Measurements from ENCODE around the gene LNX1. TPM values are rescaled to one million over a fixed set of nuclear protein-coding genes. Genes with fewer than 3 reads are reported as not detected.

LNX1 gene
- total and polyA plus RNA-seq, 2 donors (not counting 3 experiments of a cell fraction or from before 2014, with no cell fraction given) = 0.72 to 1.3 TPM

DNA sequence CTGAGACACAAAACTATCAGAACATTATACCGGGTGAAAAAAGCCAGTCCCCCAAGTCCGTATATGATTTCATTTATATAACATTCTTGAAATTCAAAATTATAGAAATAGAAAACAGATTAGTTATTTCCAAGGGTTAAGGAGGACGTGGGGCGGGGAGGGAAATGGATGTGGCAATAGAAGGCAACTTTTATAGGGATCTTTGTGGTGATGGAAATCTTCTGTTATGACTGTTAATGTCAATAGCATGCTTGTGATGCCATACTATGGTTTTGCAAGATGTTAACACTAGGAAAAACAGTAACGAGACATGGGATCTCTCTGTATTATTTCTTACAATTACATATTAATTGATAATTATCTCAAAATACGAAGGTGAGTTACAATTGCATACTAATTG, 96.4 kb downstream of the LNX1 start:
- Histone ChIP-seq H3K4me2 (ENCODE audit: insufficient read depth, low read length) (no peak overlapping the region), H3K9me1 (replicated peaks; ENCODE audit: control insufficient read depth, extremely low read depth, insufficient read depth, low read length) (no peaks in the 10 kb centered on the region), H3K9me3 (replicated peaks; ENCODE audit: control insufficient read depth, insufficient read depth, low read length) (no peaks in the 10 kb centered on the region), H3K27me3 (ENCODE audit: control insufficient read depth in 2 of 2, insufficient read depth in 2 of 2, low read length in 2 of 2) (no peaks in the 10 kb centered on the region), H3K27ac (ENCODE audit: insufficient read depth, low read depth, low read length) (no peak overlapping the region), H3K4me3 (replicated peaks in 1 of 3; ENCODE audit: insufficient read depth in 1 of 3, low read depth in 1 of 3, low read length in 3 of 3) (no peak overlapping the region), H3K79me2 (ENCODE audit: control insufficient read depth, insufficient read depth, low read length) (no peaks in the 10 kb centered on the region), H2AFZ (ENCODE audit: low read depth, low read length) (no peak overlapping the region), H4K20me1 (replicated peaks; ENCODE audit: control insufficient read depth, extremely low read depth, insufficient read depth, low read length) (no peaks in the 10 kb centered on the region), H3K9ac (replicated peaks; ENCODE audit: extremely low read depth, insufficient read depth, low read length) (no peak overlapping the region), H3K36me3 (ENCODE audit: control insufficient read depth in 2 of 2, extremely low read depth in 1 of 2, insufficient read depth in 2 of 2, low read length in 2 of 2) (no peaks in the 10 kb centered on the region), H3K4me1 (ENCODE audit: control insufficient read depth, extremely low read depth, insufficient read depth, low read length) (no peaks in the 10 kb centered on the region)
- DNase-seq (ENCODE audit: low read depth, low spot score) = no peak
- intact Hi-C loops (cut with micrococcal nuclease) (loop anchor here (5.0 to 10.0 kb wide), 3 partner anchors 310 to 480 kb away; no protein-coding TSS in a partner anchor), dilution Hi-C loops (cut with MboI; ENCODE audit: extremely low pct_ligation_motif_present, low sequenced_read_pairs) (no loop called here)
- ChIA-PET CTCF (interaction anchor here (0.8 to 1.4 kb wide), 3 partner anchors 107 to 297 kb away, joined by 3 to 6 read pairs (median 5); no protein-coding TSS in a partner anchor), POLR2A (no interaction called here)
- no peak for FAIRE-seq
- no peak for TF ChIP-seq POLR2AphosphoS5 (IDR thresholded peaks at IDR 0.05; ENCODE audit: insufficient read depth, low read depth, low read length)
- TF ChIP-seq POLR2A (IDR thresholded peaks at IDR 0.05; ENCODE audit: low read depth, low read length) = no peak
- TF ChIP-seq EZH2 (IDR thresholded peaks at IDR 0.05; ENCODE audit: borderline replicate concordance, low read depth, low read length, severe bottlenecking) = no peak
- TF ChIP-seq GATA2 (IDR thresholded peaks at IDR 0.05; ENCODE audit: insufficient read depth, insufficient read length, low read depth, low read length) = no peak
- TF ChIP-seq CTCF (IDR thresholded peaks at IDR 0.05; ENCODE audit: extremely low read depth in 1 of 2, insufficient read depth in 1 of 2, low read depth in 1 of 2, low read length in 2 of 2) = no peak
- TF ChIP-seq FOS (IDR thresholded peaks at IDR 0.05; ENCODE audit: borderline replicate concordance, insufficient read depth, low read length) = no peak
- no peak for TF ChIP-seq MYC (IDR thresholded peaks at IDR 0.05; ENCODE audit: low read depth, low read length)
- no peak for TF ChIP-seq MAX (IDR thresholded peaks at IDR 0.05; ENCODE audit: insufficient read depth, insufficient read length)
- TF ChIP-seq JUN (IDR thresholded peaks at IDR 0.05; ENCODE audit: borderline replicate concordance, insufficient read depth, insufficient read length, low read depth) = no peak
- no TSS peak for BruUV-seq (replicated peaks)

Data from endothelial cell of umbilical vein (primary cell).